ENCODE measurements around the gene FAM111B. TPM values are rescaled to one million over a fixed set of nuclear protein-coding genes. Genes with fewer than 3 reads are reported as not detected.
"Not testable (repeated sequence)": the region's sequence is repeated elsewhere in the genome, so short reads cannot be mapped to it uniquely, and the experiment has no call there.

Gene FAM111B
- total and polyA plus RNA-seq, 9 donors, result 0.12 to 1.9 (median 0.18) TPM; not detected in 2

GRCh38 chr11:59069087-59069486 lies 38.0 kb upstream of the FAM111B start:
- no peak for DNase-seq
- Histone ChIP-seq H3K36me3 (no peaks in the 10 kb centered on the region), H3K27me3 (no peaks in the 10 kb centered on the region), H3K9me3 (no peaks in the 10 kb centered on the region), H3K4me1 (ENCODE audit: insufficient read depth) (no peaks in the 10 kb centered on the region), H3K27ac (no peak overlapping the region), H3K4me3 (no peak overlapping the region)
- 63 to 75% (median 67%) methylated on average over 1 of the region's 1 CpG for WGBS, 3 donors
- TF ChIP-seq EP300 (IDR thresholded peaks at IDR 0.05) (no peak), POLR2A (IDR thresholded peaks at IDR 0.05) (no peak)
- TF ChIP-seq, protein P1, sequence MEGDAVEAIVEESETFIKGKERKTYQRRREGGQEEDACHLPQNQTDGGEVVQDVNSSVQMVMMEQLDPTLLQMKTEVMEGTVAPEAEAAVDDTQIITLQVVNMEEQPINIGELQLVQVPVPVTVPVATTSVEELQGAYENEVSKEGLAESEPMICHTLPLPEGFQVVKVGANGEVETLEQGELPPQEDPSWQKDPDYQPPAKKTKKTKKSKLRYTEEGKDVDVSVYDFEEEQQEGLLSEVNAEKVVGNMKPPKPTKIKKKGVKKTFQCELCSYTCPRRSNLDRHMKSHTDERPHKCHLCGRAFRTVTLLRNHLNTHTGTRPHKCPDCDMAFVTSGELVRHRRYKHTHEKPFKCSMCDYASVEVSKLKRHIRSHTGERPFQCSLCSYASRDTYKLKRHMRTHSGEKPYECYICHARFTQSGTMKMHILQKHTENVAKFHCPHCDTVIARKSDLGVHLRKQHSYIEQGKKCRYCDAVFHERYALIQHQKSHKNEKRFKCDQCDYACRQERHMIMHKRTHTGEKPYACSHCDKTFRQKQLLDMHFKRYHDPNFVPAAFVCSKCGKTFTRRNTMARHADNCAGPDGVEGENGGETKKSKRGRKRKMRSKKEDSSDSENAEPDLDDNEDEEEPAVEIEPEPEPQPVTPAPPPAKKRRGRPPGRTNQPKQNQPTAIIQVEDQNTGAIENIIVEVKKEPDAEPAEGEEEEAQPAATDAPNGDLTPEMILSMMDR (IDR thresholded peaks at IDR 0.05), result no peak
- intact Hi-C loops (cut with DNase I), result no loop called here

DNA sequence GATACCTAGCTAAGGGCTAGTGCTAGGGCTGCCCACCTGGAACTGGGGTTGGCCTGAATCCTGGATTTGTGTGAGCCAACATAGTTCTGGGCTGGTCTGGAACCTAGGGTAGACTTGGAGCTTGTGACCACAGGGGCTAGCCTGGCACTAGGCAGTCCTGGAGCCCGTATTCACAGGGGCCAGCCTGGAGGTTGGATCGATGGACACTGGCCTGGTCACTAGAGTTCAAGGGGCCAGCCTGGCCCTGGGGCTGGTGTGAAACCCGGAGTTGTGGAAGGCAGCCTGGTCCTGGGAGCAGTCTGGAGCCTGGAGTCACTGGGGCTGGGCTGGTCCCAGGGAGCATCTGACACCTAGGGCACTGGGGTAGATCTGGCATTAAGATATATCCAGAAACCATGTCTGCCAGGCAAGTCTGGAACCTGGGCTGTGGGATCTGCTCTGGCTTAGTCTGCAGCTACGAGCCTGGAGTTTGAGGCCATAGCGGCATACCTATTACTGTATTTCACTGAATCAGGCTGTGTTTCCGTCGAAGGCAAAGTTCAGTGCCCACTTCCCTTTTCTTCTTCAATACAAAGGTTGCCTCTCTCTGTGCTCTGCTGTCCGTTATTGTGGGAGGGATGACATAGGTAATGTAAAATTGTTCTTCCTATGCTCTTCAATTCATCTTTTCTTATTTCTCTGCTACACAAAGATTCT lies 30.0 kb upstream of the FAM111B start:
- DNase-seq, result no peak
- H3K4me1 ChIP-seq (ENCODE audit: insufficient read depth), result no peaks in the 10 kb centered on the region
- TF ChIP-seq EP300 (IDR thresholded peaks at IDR 0.05) (no peak), POLR2A (IDR thresholded peaks at IDR 0.05) (no peak)
- TF ChIP-seq, protein P1 (IDR thresholded peaks at IDR 0.05), result no peak
- H3K36me3 ChIP-seq, result no peaks in the 10 kb centered on the region
- no peak overlapping the region for H3K4me3 ChIP-seq
- intact Hi-C loops (cut with DNase I), result no loop called here
- H3K27ac ChIP-seq, result no peak overlapping the region
- H3K9me3 ChIP-seq, result no peaks in the 10 kb centered on the region
- no peaks in the 10 kb centered on the region for H3K27me3 ChIP-seq
- 83 to 91% (median 86%) methylated on average over 8 of the region's 8 CpGs for WGBS, 3 donors

DNA sequence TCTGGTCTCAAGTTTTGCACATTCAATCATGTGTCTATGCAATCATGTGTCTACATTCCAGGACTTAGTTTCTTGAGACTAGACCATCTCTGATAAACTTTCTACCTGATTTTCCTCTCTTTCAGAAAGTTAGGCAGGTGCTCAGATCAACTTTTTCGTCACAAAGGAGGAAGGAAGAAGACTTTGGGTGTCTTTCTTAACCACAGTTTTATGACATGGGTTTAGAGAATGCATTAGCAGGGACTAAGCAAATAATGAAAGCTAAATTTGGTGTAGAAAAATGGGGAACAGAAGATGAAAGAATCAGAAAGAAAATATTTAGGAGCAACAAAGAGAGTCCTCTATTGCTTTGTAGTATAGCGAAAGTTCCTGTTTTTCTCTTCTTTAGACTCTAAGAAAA lies 28.6 kb upstream of the FAM111B start:
- no peak overlapping the region for H3K4me3 ChIP-seq
- TF ChIP-seq, protein P1 (IDR thresholded peaks at IDR 0.05), result no peak
- no peak for TF ChIP-seq EP300 (IDR thresholded peaks at IDR 0.05)
- TF ChIP-seq POLR2A (IDR thresholded peaks at IDR 0.05), result no peak
- H3K4me1 ChIP-seq (ENCODE audit: insufficient read depth), result no peaks in the 10 kb centered on the region
- no peak overlapping the region for H3K27ac ChIP-seq
- WGBS, 3 donors, result 81 to 88% (median 88%) methylated on average over 2 of the region's 2 CpGs
- no peaks in the 10 kb centered on the region for H3K36me3 ChIP-seq
- DNase-seq, result no peak
- H3K9me3 ChIP-seq, result no peaks in the 10 kb centered on the region
- H3K27me3 ChIP-seq, result no peaks in the 10 kb centered on the region
- intact Hi-C loops (cut with DNase I), result no loop called here

- WGBS, 3 donors, result 63 to 79% (median 76%) methylated on average over 1 of the region's 1 CpG
- TF ChIP-seq, protein P1 (IDR thresholded peaks at IDR 0.05), result no peak
- TF ChIP-seq EP300 (IDR thresholded peaks at IDR 0.05) (no peak), POLR2A (IDR thresholded peaks at IDR 0.05) (no peak)
- no peak for DNase-seq
Measured at GRCh38 chr11:59079086-59079485, 28.0 kb upstream of the FAM111B start.

GRCh38 chr11:59080421-59080820 lies 26.6 kb upstream of the FAM111B start:
- WGBS, 3 donors, result 89 to 92% (median 91%) methylated on average over 2 of the region's 2 CpGs
- intact Hi-C loops (cut with DNase I); H3K9me3 ChIP-seq; H3K27me3 ChIP-seq; DNase-seq; H3K36me3 ChIP-seq; H3K4me1 ChIP-seq (ENCODE audit: insufficient read depth); H3K4me3 ChIP-seq; H3K27ac ChIP-seq: not testable (repeated sequence)

More at GRCh38 chr11:59079086-59079485, 28.0 kb upstream of the FAM111B start:
- Histone ChIP-seq H3K27ac (no peak overlapping the region), H3K36me3 (no peaks in the 10 kb centered on the region), H3K9me3 (no peaks in the 10 kb centered on the region), H3K4me1 (ENCODE audit: insufficient read depth) (no peaks in the 10 kb centered on the region), H3K4me3 (no peak overlapping the region), H3K27me3 (no peaks in the 10 kb centered on the region)
- intact Hi-C loops (cut with DNase I), result no loop called here

- H3K27me3 ChIP-seq; H3K4me3 ChIP-seq; intact Hi-C loops (cut with DNase I); H3K27ac ChIP-seq; H3K9me3 ChIP-seq; H3K36me3 ChIP-seq; H3K4me1 ChIP-seq (ENCODE audit: insufficient read depth); DNase-seq: not testable (repeated sequence)
- WGBS, 3 donors, result 49 to 55% (median 54%) methylated on average over 4 of the region's 4 CpGs
Measured at GRCh38 chr11:59081430-59082020, 25.5 kb upstream of the FAM111B start.

- H3K9me3 ChIP-seq; DNase-seq; intact Hi-C loops (cut with DNase I); H3K27ac ChIP-seq; H3K36me3 ChIP-seq; H3K4me1 ChIP-seq (ENCODE audit: insufficient read depth); H3K4me3 ChIP-seq; H3K27me3 ChIP-seq: not testable (repeated sequence)
- WGBS, 3 donors, result 81 to 92% (median 85%) methylated on average over 5 of the region's 5 CpGs
Measured at GRCh38 chr11:59086007-59086406, 21.0 kb upstream of the FAM111B start, which contains the start of gene GLYATL1B. Gene GLYATL1B (plus strand): TSS chr11:59086307. CDS start chr11:59086307, 0 bp downstream.
